Measurements from ENCODE around the gene SNCAIP. TPM values are rescaled to one million over a fixed set of nuclear protein-coding genes. Genes with fewer than 3 reads are reported as not detected.

SNCAIP gene
- total and polyA plus RNA-seq, 8 donors, result 0.45 to 10.6 (median 2.6) TPM; not detected in 1

GRCh38 chr5:122421374-122422079, 109.5 kb downstream of the SNCAIP start:
- Histone ChIP-seq H3K27ac (no peak overlapping the region), H3K4me1 (no peaks in the 10 kb centered on the region), H3K4me3 (no peak overlapping the region), H3K9me3 (no peaks in the 10 kb centered on the region), H3K36me3 (no peaks in the 10 kb centered on the region), H3K27me3 (no peaks in the 10 kb centered on the region)
- no peak for TF ChIP-seq CTCF (IDR thresholded peaks at IDR 0.05)
- TF ChIP-seq POLR2AphosphoS5 (IDR thresholded peaks at IDR 0.05), result no peak
- TF ChIP-seq EP300 (IDR thresholded peaks at IDR 0.05), result no peak
- no peak for TF ChIP-seq POLR2A (IDR thresholded peaks at IDR 0.05)
- WGBS, 5 donors, result 71 to 80% (median 73%) methylated on average over 2 of the region's 2 CpGs
- no peak for DNase-seq
- intact Hi-C loops (cut with DNase I; ENCODE audit: low total_unique reads), result no loop called here

- H3K4me3 ChIP-seq, result no peak overlapping the region
- no peaks in the 10 kb centered on the region for H3K36me3 ChIP-seq
- WGBS, 5 donors, result 82 to 93% (median 90%) methylated on average over 4 of the region's 4 CpGs
- no peaks in the 10 kb centered on the region for H3K9me3 ChIP-seq
- DNase-seq, result no peak
- TF ChIP-seq POLR2AphosphoS5 (IDR thresholded peaks at IDR 0.05) (no peak), CTCF (IDR thresholded peaks at IDR 0.05) (no peak), EP300 (IDR thresholded peaks at IDR 0.05) (no peak)
- intact Hi-C loops (cut with DNase I; ENCODE audit: low total_unique reads), result no loop called here
- H3K4me1 ChIP-seq, result no peaks in the 10 kb centered on the region
- no peaks in the 10 kb centered on the region for H3K27me3 ChIP-seq
- no peak overlapping the region for H3K27ac ChIP-seq
Measured at GRCh38 chr5:122423221-122423620, 111.2 kb downstream of the SNCAIP start.

- H3K9me3 ChIP-seq, result no peaks in the 10 kb centered on the region
- DNase-seq, result peak in 1 of 2 donors; percentile 40
- intact Hi-C loops (cut with DNase I; ENCODE audit: low total_unique reads), result no loop called here
- 50 to 84% (median 59%) methylated on average over 1 of the region's 1 CpG for WGBS, 5 donors
- H3K4me3 ChIP-seq, result no peak overlapping the region
- TF ChIP-seq EP300 (IDR thresholded peaks at IDR 0.05), result no peak
- TF ChIP-seq CTCF (IDR thresholded peaks at IDR 0.05), result no peak
- no peak for TF ChIP-seq POLR2AphosphoS5 (IDR thresholded peaks at IDR 0.05)
- no peak for TF ChIP-seq POLR2A (IDR thresholded peaks at IDR 0.05)
- H3K4me1 ChIP-seq, result no peaks in the 10 kb centered on the region
- H3K36me3 ChIP-seq, result no peaks in the 10 kb centered on the region
- no peak overlapping the region for H3K27ac ChIP-seq
- H3K27me3 ChIP-seq, result no peaks in the 10 kb centered on the region
Measured at GRCh38 chr5:122424132-122424531, 112.1 kb downstream of the SNCAIP start.

- 60 to 79% (median 66%) methylated on average over 3 of the region's 3 CpGs for WGBS, 5 donors
- no peak for DNase-seq
- Histone ChIP-seq H3K27me3 (no peaks in the 10 kb centered on the region), H3K9me3 (no peaks in the 10 kb centered on the region), H3K36me3 (no peaks in the 10 kb centered on the region), H3K27ac (no peak overlapping the region), H3K4me3 (no peak overlapping the region), H3K4me1 (no peaks in the 10 kb centered on the region)
- intact Hi-C loops (cut with DNase I; ENCODE audit: low total_unique reads), result no loop called here
- TF ChIP-seq CTCF (IDR thresholded peaks at IDR 0.05) (no peak), EP300 (IDR thresholded peaks at IDR 0.05) (no peak), POLR2AphosphoS5 (IDR thresholded peaks at IDR 0.05) (no peak), POLR2A (IDR thresholded peaks at IDR 0.05) (no peak)
Measured at GRCh38 chr5:122426301-122426700, 114.3 kb downstream of the SNCAIP start.

Data from stomach (tissue), 9 donors.